Coronary artery (tissue), 2 donors: ENCODE results near the gene LRRC17.
"Not testable (repeated sequence)": the region's sequence is repeated elsewhere in the genome, so short reads cannot be mapped to it uniquely, and the experiment has no call there.

Experiments
- DNase-seq: peaks from one replicate; pipeline ENCODE4 v3.0.0-alpha.2; 2017; ENCODE audit warnings: low spot score
- H3K27ac ChIP-seq, 2 donors: fragments of 200-600 bp; sonication (generic); one replicate each; pipeline ENCODE4 v1.5.1; 2016 to 2019
- H3K4me3 ChIP-seq: fragments of 200-600 bp; sonication (generic); 2 replicates; pipeline ENCODE4 v1.5.1; 2016; ENCODE audit warnings: mild to moderate bottlenecking, moderate library complexity
- CTCF ChIP-seq: fragments of 200-600 bp; sonication (generic); IDR thresholded peaks from one replicate; pipeline ENCODE4 v1.5.1; 2019; ENCODE audit warnings: antibody characterized with exemption

LRRC17 gene

GRCh38 chr7:102942181-102942866 lies 29.5 kb downstream of the LRRC17 start:
- Histone ChIP-seq H3K27ac (peak overlapping the region; percentile 3 to 37), H3K4me3 (peak overlapping the region; percentile 16)
- TF ChIP-seq CTCF, result no peak
- DNase-seq, result no peak

- H3K4me3 ChIP-seq, result peak overlapping the region; percentile 16
Observed at GRCh38 chr7:102942868-102943267, 30.1 kb downstream of the LRRC17 start.

GRCh38 chr7:102943423-102944169 lies 30.8 kb downstream of the LRRC17 start:
- Histone ChIP-seq H3K4me3 (no peak overlapping the region), H3K27ac (no peak overlapping the region)
- no peak for DNase-seq
- TF ChIP-seq CTCF, result no peak

More at GRCh38 chr7:102942868-102943267, 30.1 kb downstream of the LRRC17 start:
- no peak for TF ChIP-seq CTCF
- H3K27ac ChIP-seq, result peak overlapping the region; percentile 3 to 37
- no peak for DNase-seq

- no peak overlapping the region for H3K27ac ChIP-seq
- no peak overlapping the region for H3K4me3 ChIP-seq
- no peak for DNase-seq
- no peak for TF ChIP-seq CTCF
Observed at GRCh38 chr7:102944241-102944640, 31.4 kb downstream of the LRRC17 start.

- no peak overlapping the region for H3K27ac ChIP-seq
- no peak for DNase-seq
- TF ChIP-seq CTCF, result no peak
- H3K4me3 ChIP-seq, result no peak overlapping the region
Observed at GRCh38 chr7:102951839-102952238, 39.0 kb downstream of the LRRC17 start.

GRCh38 chr7:102953406-102953805 lies 40.6 kb downstream of the LRRC17 start:
- TF ChIP-seq CTCF, result no peak
- Histone ChIP-seq H3K4me3 (no peak overlapping the region), H3K27ac (no peak overlapping the region)
- no peak for DNase-seq

- not testable (repeated sequence) for H3K4me3 ChIP-seq, DNase-seq, H3K27ac ChIP-seq
Observed at GRCh38 chr7:102954359-102954758, 41.6 kb downstream of the LRRC17 start.

GRCh38 chr7:102958004-102958403 lies 45.2 kb downstream of the LRRC17 start:
- not testable (repeated sequence) for H3K27ac ChIP-seq, DNase-seq, H3K4me3 ChIP-seq

- H3K4me3 ChIP-seq, H3K27ac ChIP-seq, DNase-seq: not testable (repeated sequence)
Observed at GRCh38 chr7:102961993-102962392, 49.2 kb downstream of the LRRC17 start.
